ENCODE results near the gene MFSD1. TPM values are rescaled to one million over a fixed set of nuclear protein-coding genes. Genes with fewer than 3 reads are reported as not detected.

MFSD1 gene
- total RNA-seq, 1 donor from 2014 or later, result 49.1 TPM

DNA sequence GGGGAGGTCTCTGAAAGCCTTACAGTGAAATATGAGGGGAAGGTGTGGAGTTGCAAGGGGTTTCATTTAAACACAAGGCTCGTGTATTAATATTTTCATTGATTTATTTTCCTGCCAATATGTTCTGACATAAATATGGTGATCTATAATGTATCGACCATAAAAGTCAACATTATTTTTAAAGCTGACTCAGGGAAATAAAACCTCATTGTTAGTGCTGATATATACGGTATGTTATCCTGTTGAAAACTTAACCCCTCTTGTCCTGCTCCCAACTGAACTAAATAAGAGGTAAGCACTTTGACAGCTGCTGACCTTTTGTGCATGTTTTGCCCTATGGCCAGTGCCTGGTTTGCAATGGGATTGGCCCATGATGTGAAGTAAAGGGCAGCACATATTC lies 47.9 kb downstream of the MFSD1 start:
- Histone ChIP-seq H3K27ac (ENCODE audit: low read depth, low read length) (no peak overlapping the region), H3K36me3 (ENCODE audit: control insufficient read depth in 3 of 3, insufficient read depth in 3 of 3, low read length in 3 of 3) (peaks cover 0 to 2% (median 0%) of the 10 kb centered on the region in 3 donors), H3K4me1 (ENCODE audit: control insufficient read depth in 3 of 3, insufficient read depth in 3 of 3, low read length in 3 of 3) (no peaks in the 10 kb centered on the region), H3K4me3 (ENCODE audit: low read length in 3 of 3) (no peak overlapping the region), H3K9ac (ENCODE audit: low read depth in 1 of 3, low read length in 3 of 3) (no peak overlapping the region), H3K27me3 (ENCODE audit: control insufficient read depth in 3 of 3, insufficient read depth in 3 of 3, low read length in 3 of 3) (no peaks in the 10 kb centered on the region), H3K9me3 (ENCODE audit: control insufficient read depth in 3 of 3, low read length in 3 of 3) (no peaks in the 10 kb centered on the region)

DNA sequence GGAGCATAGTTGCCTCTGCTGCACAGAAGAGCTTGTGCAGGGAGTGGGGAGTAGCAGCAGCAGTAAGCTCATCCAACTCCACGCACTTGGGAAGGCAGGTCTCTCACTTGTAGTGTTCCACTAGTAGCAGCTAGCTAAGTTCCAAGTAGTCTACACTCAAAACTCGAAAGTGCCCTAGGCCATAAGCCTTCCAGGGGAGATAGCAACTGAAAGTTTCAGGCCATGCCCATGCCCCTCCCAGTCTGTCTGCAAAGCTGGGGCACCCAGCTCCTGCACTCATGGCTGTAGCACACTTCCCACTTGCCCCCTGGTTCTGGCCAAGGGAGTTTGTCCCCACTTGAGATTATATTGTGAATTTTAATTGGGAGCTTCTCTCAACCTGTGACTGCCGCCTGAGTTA lies 57.5 kb downstream of the MFSD1 start:
- H3K36me3 ChIP-seq (ENCODE audit: control insufficient read depth in 3 of 3, insufficient read depth in 3 of 3, low read length in 3 of 3), result no peaks in the 10 kb centered on the region
- H3K4me1 ChIP-seq (ENCODE audit: control insufficient read depth in 3 of 3, insufficient read depth in 3 of 3, low read length in 3 of 3), result no peaks in the 10 kb centered on the region
- H3K27ac ChIP-seq (ENCODE audit: low read depth, low read length), result no peak overlapping the region
- H3K9me3 ChIP-seq (ENCODE audit: control insufficient read depth in 3 of 3, low read length in 3 of 3), result no peaks in the 10 kb centered on the region
- H3K27me3 ChIP-seq (ENCODE audit: control insufficient read depth in 3 of 3, insufficient read depth in 3 of 3, low read length in 3 of 3), result no peaks in the 10 kb centered on the region
- no peak overlapping the region for H3K4me3 ChIP-seq (ENCODE audit: low read length in 3 of 3)
- H3K9ac ChIP-seq (ENCODE audit: low read depth in 1 of 3, low read length in 3 of 3), result no peak overlapping the region

DNA sequence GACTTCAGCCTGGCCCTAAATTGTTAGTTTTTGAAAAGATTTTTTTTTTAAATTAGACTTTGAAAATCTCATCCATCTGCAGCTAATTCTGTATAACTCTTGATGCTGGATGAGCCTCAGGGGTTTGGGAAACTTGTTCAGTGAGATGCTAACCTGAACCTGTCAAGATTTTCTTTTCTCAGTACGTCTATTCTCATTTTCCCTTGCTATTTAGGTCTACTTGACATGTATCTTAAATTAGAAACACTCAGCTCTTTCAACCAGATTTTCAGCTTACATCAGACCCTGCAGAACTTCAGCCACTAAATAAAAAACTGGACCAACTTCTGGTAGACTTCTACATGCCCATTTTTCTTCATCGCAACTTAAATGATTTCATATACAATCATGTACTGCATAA lies 61.4 kb downstream of the MFSD1 start:
- no peaks in the 10 kb centered on the region for H3K9me3 ChIP-seq (ENCODE audit: control insufficient read depth in 3 of 3, low read length in 3 of 3)
- H3K27me3 ChIP-seq (ENCODE audit: control insufficient read depth in 3 of 3, insufficient read depth in 3 of 3, low read length in 3 of 3), result no peaks in the 10 kb centered on the region
- no peak overlapping the region for H3K9ac ChIP-seq (ENCODE audit: low read depth in 1 of 3, low read length in 3 of 3)
- H3K27ac ChIP-seq (ENCODE audit: low read depth, low read length), result no peak overlapping the region
- H3K4me3 ChIP-seq (ENCODE audit: low read length in 3 of 3), result no peak overlapping the region
- no peaks in the 10 kb centered on the region for H3K4me1 ChIP-seq (ENCODE audit: control insufficient read depth in 3 of 3, insufficient read depth in 3 of 3, low read length in 3 of 3)
- H3K36me3 ChIP-seq (ENCODE audit: control insufficient read depth in 3 of 3, insufficient read depth in 3 of 3, low read length in 3 of 3), result no peaks in the 10 kb centered on the region

DNA sequence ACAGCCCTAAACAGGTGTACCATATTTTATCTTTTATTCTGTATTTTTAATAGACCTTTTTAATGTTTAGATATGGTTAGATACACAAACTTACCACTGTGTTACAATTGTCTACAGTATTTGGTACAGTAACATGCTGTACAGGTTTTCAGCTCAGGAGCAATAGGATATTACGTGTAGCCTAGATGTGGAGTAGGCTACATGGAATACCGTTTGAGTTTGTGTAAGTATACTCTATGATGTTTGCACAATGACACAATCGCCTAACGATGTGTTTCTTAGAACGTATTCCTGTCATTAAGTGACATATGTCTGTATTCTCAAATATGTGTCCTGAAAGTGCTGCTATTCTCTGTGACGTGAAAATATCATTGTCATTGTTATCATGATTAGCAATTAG lies 62.6 kb downstream of the MFSD1 start:
- no peaks in the 10 kb centered on the region for H3K4me1 ChIP-seq (ENCODE audit: control insufficient read depth in 3 of 3, insufficient read depth in 3 of 3, low read length in 3 of 3)
- no peaks in the 10 kb centered on the region for H3K27me3 ChIP-seq (ENCODE audit: control insufficient read depth in 3 of 3, insufficient read depth in 3 of 3, low read length in 3 of 3)
- H3K27ac ChIP-seq (ENCODE audit: low read depth, low read length), result no peak overlapping the region
- H3K4me3 ChIP-seq (ENCODE audit: low read length in 3 of 3), result no peak overlapping the region
- H3K9me3 ChIP-seq (ENCODE audit: control insufficient read depth in 3 of 3, low read length in 3 of 3), result no peaks in the 10 kb centered on the region
- H3K9ac ChIP-seq (ENCODE audit: low read depth in 1 of 3, low read length in 3 of 3), result no peak overlapping the region
- peaks cover 0 to 2% (median 0%) of the 10 kb centered on the region in 3 donors for H3K36me3 ChIP-seq (ENCODE audit: control insufficient read depth in 3 of 3, insufficient read depth in 3 of 3, low read length in 3 of 3)

DNA sequence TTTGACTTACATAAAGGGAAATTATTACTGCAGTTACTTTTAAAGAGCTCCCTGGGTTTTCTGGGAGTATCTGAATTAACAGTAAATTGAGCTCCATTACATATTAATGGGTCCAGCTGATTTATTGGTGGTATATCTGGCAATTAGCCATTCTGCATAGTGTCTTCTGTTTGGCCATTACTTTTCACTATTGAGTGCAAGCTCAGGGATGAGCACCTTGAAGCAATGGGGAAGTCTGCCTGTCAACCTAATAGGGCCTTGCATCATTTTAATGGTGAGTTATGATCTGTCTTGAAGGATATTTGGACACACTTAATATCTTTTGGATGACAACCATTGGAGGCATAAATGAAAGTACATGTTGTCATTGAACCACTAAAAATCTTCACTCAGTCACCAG lies 73.8 kb downstream of the MFSD1 start:
- Histone ChIP-seq H3K27me3 (ENCODE audit: control insufficient read depth in 3 of 3, insufficient read depth in 3 of 3, low read length in 3 of 3) (no peaks in the 10 kb centered on the region), H3K4me3 (ENCODE audit: low read length in 3 of 3) (no peak overlapping the region), H3K4me1 (ENCODE audit: control insufficient read depth in 3 of 3, insufficient read depth in 3 of 3, low read length in 3 of 3) (no peaks in the 10 kb centered on the region), H3K9me3 (ENCODE audit: control insufficient read depth in 3 of 3, low read length in 3 of 3) (no peaks in the 10 kb centered on the region), H3K36me3 (ENCODE audit: control insufficient read depth in 3 of 3, insufficient read depth in 3 of 3, low read length in 3 of 3) (no peaks in the 10 kb centered on the region), H3K27ac (ENCODE audit: low read depth, low read length) (no peak overlapping the region), H3K9ac (ENCODE audit: low read depth in 1 of 3, low read length in 3 of 3) (no peak overlapping the region)

Other genes starting within 250 kb of the MFSD1 start
- gene MLF1, start 230.9 kb upstream of the MFSD1 start, total RNA-seq, result 57.9 TPM
- gene GFM1, start 157.5 kb upstream of the MFSD1 start, total RNA-seq, result 71.5 TPM
- 15.7 TPM for gene LXN, start 129.4 kb upstream of the MFSD1 start, total RNA-seq
- gene RARRES1, start 69.6 kb upstream of the MFSD1 start, total RNA-seq, result 1.6 TPM

Measured in skeletal muscle tissue (tissue), 4 donors.